ENCODE results near the gene FBXL7.

Gene FBXL7

GRCh38 chr5:15607076-15607475 is 107.1 kb downstream of the FBXL7 start (continued):
- TF ChIP-seq, protein P1, sequence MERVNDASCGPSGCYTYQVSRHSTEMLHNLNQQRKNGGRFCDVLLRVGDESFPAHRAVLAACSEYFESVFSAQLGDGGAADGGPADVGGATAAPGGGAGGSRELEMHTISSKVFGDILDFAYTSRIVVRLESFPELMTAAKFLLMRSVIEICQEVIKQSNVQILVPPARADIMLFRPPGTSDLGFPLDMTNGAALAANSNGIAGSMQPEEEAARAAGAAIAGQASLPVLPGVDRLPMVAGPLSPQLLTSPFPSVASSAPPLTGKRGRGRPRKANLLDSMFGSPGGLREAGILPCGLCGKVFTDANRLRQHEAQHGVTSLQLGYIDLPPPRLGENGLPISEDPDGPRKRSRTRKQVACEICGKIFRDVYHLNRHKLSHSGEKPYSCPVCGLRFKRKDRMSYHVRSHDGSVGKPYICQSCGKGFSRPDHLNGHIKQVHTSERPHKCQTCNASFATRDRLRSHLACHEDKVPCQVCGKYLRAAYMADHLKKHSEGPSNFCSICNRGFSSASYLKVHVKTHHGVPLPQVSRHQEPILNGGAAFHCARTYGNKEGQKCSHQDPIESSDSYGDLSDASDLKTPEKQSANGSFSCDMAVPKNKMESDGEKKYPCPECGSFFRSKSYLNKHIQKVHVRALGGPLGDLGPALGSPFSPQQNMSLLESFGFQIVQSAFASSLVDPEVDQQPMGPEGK (CRISPR knock-in tag; IDR thresholded peaks at IDR 0.05; ENCODE audit: borderline replicate concordance), result no peak
- TF ChIP-seq ISL1 (CRISPR knock-in tag; IDR thresholded peaks at IDR 0.05) (no peak), ZNF8 (CRISPR knock-in tag; IDR thresholded peaks at IDR 0.05) (no peak), BACH2 (CRISPR knock-in tag; IDR thresholded peaks at IDR 0.05; ENCODE audit: borderline replicate concordance) (no peak), OSR1 (CRISPR knock-in tag; IDR thresholded peaks at IDR 0.05) (no peak), ESRRG (CRISPR knock-in tag; IDR thresholded peaks at IDR 0.05) (no peak)

- no peak for ATAC-seq
- TF ChIP-seq GLIS3 (CRISPR knock-in tag; IDR thresholded peaks at IDR 0.05), result no peak
- TF ChIP-seq SNAI2 (CRISPR knock-in tag; IDR thresholded peaks at IDR 0.05), result no peak
- no peak for TF ChIP-seq TSHZ2 (CRISPR knock-in tag; IDR thresholded peaks at IDR 0.05)
- TF ChIP-seq TCF4 (CRISPR knock-in tag; IDR thresholded peaks at IDR 0.05; ENCODE audit: borderline replicate concordance), result no peak
- TF ChIP-seq ZFP30 (CRISPR knock-in tag; IDR thresholded peaks at IDR 0.05), result no peak
- TF ChIP-seq TOX (CRISPR knock-in tag; IDR thresholded peaks at IDR 0.05; ENCODE audit: borderline replicate concordance), result no peak
- TF ChIP-seq ZNF70 (CRISPR knock-in tag; IDR thresholded peaks at IDR 0.05), result no peak
- TF ChIP-seq ZC3H10 (CRISPR knock-in tag; IDR thresholded peaks at IDR 0.05), result no peak
- TF ChIP-seq BACH2 (CRISPR knock-in tag; IDR thresholded peaks at IDR 0.05; ENCODE audit: borderline replicate concordance), result no peak
- TF ChIP-seq ZNF565 (CRISPR knock-in tag; conservative IDR thresholded peaks at IDR 0.05; ENCODE audit: low read depth), result no peak
- no peak for TF ChIP-seq CSDC2 (CRISPR knock-in tag; IDR thresholded peaks at IDR 0.05)
- TF ChIP-seq ARNTL (CRISPR knock-in tag; IDR thresholded peaks at IDR 0.05; ENCODE audit: borderline replicate concordance, low read depth), result no peak
- TF ChIP-seq ESRRG (CRISPR knock-in tag; IDR thresholded peaks at IDR 0.05), result no peak
- no peak for TF ChIP-seq ISL1 (CRISPR knock-in tag; IDR thresholded peaks at IDR 0.05)
Measured at GRCh38 chr5:15609076-15609725, 109.2 kb downstream of the FBXL7 start.

GRCh38 chr5:15610216-15610615 is 110.2 kb downstream of the FBXL7 start:
- no peak for TF ChIP-seq ZC3H10 (CRISPR knock-in tag; IDR thresholded peaks at IDR 0.05)
- TF ChIP-seq ISL1 (CRISPR knock-in tag; IDR thresholded peaks at IDR 0.05), result no peak
- TF ChIP-seq PPARA (CRISPR knock-in tag; IDR thresholded peaks at IDR 0.05; ENCODE audit: borderline replicate concordance), result no peak
- TF ChIP-seq OSR1 (CRISPR knock-in tag; IDR thresholded peaks at IDR 0.05), result no peak
- no peak for TF ChIP-seq ARNTL (CRISPR knock-in tag; IDR thresholded peaks at IDR 0.05; ENCODE audit: borderline replicate concordance, low read depth)
- TF ChIP-seq, protein P2, sequence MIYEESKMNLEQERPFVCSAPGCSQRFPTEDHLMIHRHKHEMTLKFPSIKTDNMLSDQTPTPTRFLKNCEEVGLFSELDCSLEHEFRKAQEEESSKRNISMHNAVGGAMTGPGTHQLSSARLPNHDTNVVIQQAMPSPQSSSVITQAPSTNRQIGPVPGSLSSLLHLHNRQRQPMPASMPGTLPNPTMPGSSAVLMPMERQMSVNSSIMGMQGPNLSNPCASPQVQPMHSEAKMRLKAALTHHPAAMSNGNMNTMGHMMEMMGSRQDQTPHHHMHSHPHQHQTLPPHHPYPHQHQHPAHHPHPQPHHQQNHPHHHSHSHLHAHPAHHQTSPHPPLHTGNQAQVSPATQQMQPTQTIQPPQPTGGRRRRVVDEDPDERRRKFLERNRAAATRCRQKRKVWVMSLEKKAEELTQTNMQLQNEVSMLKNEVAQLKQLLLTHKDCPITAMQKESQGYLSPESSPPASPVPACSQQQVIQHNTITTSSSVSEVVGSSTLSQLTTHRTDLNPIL (CRISPR knock-in tag; IDR thresholded peaks at IDR 0.05; ENCODE audit: low read depth), result no peak
- TF ChIP-seq, protein P3, sequence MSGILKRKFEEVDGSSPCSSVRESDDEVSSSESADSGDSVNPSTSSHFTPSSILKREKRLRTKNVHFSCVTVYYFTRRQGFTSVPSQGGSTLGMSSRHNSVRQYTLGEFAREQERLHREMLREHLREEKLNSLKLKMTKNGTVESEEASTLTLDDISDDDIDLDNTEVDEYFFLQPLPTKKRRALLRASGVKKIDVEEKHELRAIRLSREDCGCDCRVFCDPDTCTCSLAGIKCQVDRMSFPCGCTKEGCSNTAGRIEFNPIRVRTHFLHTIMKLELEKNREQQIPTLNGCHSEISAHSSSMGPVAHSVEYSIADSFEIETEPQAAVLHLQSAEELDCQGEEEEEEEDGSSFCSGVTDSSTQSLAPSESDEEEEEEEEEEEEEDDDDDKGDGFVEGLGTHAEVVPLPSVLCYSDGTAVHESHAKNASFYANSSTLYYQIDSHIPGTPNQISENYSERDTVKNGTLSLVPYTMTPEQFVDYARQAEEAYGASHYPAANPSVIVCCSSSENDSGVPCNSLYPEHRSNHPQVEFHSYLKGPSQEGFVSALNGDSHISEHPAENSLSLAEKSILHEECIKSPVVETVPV (CRISPR knock-in tag; IDR thresholded peaks at IDR 0.05), result no peak
- no peak for TF ChIP-seq ESRRG (CRISPR knock-in tag; IDR thresholded peaks at IDR 0.05)
- no peak for TF ChIP-seq ZNF70 (CRISPR knock-in tag; IDR thresholded peaks at IDR 0.05)
- TF ChIP-seq RARB (CRISPR knock-in tag; IDR thresholded peaks at IDR 0.05), result no peak
- TF ChIP-seq ZNF565 (CRISPR knock-in tag; conservative IDR thresholded peaks at IDR 0.05; ENCODE audit: low read depth), result no peak
- no peak for TF ChIP-seq BACH2 (CRISPR knock-in tag; IDR thresholded peaks at IDR 0.05; ENCODE audit: borderline replicate concordance)
- TF ChIP-seq POU6F1 (CRISPR knock-in tag; IDR thresholded peaks at IDR 0.05; ENCODE audit: borderline replicate concordance, low read depth), result no peak
- no peak for TF ChIP-seq SNAI2 (CRISPR knock-in tag; IDR thresholded peaks at IDR 0.05)
- no peak for TF ChIP-seq ZFP30 (CRISPR knock-in tag; IDR thresholded peaks at IDR 0.05)
- TF ChIP-seq, protein P1 (CRISPR knock-in tag; IDR thresholded peaks at IDR 0.05; ENCODE audit: borderline replicate concordance), result no peak
- TF ChIP-seq CSDC2 (CRISPR knock-in tag; IDR thresholded peaks at IDR 0.05), result no peak
- TF ChIP-seq GLIS3 (CRISPR knock-in tag; IDR thresholded peaks at IDR 0.05), result no peak
- no peak for TF ChIP-seq ZFP3 (CRISPR knock-in tag; IDR thresholded peaks at IDR 0.05)
- no peak for TF ChIP-seq TCF4 (CRISPR knock-in tag; IDR thresholded peaks at IDR 0.05; ENCODE audit: borderline replicate concordance)
- no peak for ATAC-seq
